CD1c-positive myeloid dendritic cell (primary cell): ENCODE results near the gene KRT76.
"Not testable (repeated sequence)": the region's sequence is repeated elsewhere in the genome, so short reads cannot be mapped to it uniquely, and the experiment has no call there.

ENCODE experiments used
- DNase-seq: peaks from one replicate; pipeline ENCODE4 v3.0.0-alpha.2; 2016; ENCODE audit errors: extremely low spot score

Gene KRT76

GRCh38 chr12:52797529-52797894, 20.4 kb upstream of the KRT76 start:
- DNase-seq = no peak

- no peak for DNase-seq
Measured at GRCh38 chr12:52796839-52797528, 19.8 kb upstream of the KRT76 start.

GRCh38 chr12:52796429-52796794, 19.3 kb upstream of the KRT76 start:
- no peak for DNase-seq

GRCh38 chr12:52795694-52796428, 18.7 kb upstream of the KRT76 start, which contains the start of gene KRT3:
Gene KRT3 (minus strand): TSS chr12:52796117. CDS start chr12:52796042, 75 bp downstream.
- no peak for DNase-seq

- not testable (repeated sequence) for DNase-seq
Measured at GRCh38 chr12:52795332-52795674, 18.2 kb upstream of the KRT76 start.

DNA sequence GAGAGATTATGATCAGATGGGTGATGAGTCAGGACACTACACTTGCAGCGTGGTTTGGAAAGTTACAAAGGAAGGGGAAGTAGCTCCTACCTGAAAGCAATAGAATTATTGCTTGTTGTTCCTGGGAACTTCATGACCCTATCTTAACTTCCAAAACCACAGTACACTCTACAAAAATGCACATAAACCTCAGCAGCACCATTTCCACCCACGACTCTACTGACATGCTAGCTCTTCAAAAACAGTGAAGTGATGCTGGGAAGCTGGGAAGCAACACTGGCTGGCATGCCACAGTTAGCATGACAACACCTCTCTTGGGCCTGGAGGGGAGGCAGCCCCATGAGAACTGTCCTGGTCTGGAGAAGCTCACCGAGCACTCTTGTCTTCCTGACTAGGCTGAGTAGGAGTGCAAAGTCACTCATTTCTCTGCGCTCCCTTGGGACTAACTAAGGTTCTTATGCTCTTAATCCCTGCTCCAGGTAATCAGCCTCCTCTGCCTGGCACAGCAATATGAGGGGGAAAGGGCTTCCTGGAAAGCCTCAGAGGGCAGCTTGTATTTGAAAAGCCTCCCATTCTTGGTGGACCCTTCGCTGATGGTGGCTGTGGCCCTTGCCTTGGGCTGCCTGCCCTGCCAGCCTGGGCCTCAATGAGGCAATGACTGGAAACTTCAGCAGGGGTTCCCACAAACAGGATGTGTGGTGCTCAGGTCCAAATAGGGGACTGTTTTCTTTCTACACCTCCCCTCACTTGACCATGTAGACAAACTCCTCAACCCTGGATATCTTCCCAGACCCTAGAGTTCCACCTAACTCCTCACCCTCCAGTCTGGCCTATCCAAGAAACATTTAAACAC, 17.6 kb upstream of the KRT76 start:
- DNase-seq = peak; percentile 35

GRCh38 chr12:52792185-52793029, 15.3 kb upstream of the KRT76 start:
- DNase-seq = no peak

GRCh38 chr12:52791271-52792184, 14.4 kb upstream of the KRT76 start:
- DNase-seq = no peak

- DNase-seq = no peak
Measured at GRCh38 chr12:52790427-52791270, 13.5 kb upstream of the KRT76 start.

DNA sequence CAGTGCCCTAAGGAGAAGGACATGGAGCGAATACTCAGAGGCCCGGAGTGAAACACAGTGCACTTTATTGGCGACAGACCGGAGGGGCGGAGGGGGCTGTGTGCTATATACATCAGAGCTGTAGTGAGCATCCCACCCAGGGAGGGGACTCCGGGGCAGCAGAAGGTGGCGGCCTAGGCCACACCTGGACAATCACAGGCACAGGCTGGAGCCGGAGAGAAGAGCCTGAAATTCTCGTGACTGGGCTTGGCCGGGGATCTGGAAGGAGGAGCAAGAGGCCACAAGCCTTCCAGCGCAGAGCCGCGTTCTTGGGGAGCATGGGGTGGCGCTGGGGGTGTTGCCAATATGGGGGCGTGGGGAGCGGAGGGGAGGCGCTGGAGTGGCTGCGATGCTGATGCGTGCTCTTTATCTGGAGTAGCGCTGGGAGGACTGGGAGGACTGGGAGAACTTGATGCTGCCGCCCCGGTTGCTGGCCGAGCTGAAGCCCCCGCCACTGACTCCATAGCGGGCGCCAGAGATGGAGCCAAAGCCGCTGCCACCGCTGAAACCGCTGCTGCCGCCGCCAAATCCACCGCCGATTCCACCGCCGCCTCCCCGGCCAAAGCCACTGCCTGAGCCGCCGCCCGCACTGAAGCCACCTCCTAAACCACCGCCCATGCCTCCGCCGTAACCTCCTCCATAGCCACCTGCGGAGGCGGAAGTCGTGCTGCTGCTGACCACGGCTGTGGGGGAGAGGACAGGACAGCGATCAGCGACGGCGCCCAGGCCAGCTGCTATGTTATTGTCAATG, 12.7 kb upstream of the KRT76 start:
- DNase-seq = no peak

DNA sequence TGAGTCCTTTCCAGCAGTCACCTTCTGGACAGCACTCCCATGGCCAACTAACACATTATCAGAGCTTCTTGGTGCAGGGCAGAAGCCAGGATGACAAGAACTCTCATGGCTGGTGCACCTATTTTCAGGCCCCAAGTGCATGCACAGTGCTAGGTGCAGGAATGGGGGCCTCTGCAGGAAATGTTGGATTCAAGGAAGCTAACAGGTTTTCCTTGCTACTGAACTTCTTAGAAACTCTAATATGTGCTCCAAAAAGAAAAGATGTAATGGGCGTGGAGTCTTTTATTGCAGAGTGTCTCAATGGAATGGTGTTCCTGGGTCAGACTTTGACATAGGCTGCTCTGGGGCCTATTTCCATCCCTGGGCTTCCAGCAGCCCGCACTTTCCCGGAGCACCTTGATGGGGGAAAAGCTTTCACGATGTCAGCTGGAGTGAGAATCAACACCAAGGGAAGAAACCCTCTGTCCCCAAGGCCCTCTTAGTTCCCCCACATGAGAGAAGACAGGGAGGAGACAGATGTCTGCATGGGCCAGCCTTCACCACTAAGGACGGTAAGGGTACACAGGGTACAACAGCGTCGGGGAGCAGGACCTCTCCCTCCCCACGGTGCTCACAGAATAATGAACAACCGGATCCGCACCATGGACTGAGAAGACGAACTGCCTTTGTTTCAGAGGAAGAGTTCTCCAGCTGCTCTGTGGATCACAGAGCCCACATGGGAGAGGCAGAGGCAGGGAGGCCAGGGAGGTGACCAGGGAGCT, 11.9 kb upstream of the KRT76 start:
- no peak for DNase-seq

DNA sequence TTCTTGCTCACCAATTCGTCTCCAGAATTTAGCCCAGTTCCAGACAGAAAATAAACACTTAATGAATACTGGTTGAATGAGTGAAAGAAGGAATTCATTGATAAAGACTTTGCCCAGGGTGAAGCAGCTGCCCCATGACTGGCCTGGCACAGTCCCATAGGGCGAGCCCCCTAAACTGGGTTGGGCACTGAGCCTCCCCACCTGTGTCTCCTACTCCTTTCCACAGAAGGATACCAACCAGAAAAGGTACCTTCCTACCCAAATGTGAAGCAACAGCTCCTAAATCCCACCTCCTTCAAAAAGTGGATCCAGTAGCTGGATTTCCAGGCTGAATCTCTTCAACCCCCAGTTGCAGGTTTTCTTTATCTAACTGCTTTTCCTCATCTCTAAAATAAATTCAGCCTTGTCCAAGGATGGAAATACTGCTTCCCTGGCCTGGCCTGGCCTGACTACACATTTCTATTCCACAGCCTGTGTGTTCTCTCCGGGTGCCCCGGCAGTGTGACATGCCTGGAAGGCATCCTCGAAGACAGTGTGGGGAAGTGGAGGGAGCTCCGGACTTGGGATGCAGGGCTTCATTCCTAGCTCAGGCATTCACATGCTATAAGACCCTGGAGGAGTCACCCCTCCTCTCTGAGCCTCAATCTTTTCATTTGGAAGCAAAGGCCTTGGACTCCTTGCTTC, 11.2 kb upstream of the KRT76 start:
- DNase-seq = no peak

- peak; percentile 18 for DNase-seq
Measured at GRCh38 chr12:52787324-52788191, 10.4 kb upstream of the KRT76 start.

DNA sequence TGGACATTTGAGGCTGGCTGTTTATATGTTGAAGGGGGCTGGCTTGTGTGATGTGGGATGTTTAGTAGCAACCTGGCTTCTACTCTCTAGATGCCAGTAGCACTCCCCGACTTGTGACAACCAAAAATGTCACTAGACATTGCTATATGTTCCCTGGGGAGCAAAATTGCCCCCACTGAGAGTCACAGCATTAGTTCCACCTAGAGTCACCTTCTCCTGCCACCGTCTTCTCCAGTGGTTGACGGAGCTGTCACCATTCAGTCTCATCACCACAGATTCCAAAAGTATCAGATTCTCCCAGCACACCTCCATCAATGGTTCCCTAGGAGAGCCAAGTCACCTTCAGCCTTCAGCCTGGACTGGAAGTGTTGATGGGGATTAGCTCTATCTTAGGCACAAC, 7.8 kb upstream of the KRT76 start:
- no peak for DNase-seq

GRCh38 chr12:52783563-52784316, 6.6 kb upstream of the KRT76 start:
- DNase-seq = no peak

DNA sequence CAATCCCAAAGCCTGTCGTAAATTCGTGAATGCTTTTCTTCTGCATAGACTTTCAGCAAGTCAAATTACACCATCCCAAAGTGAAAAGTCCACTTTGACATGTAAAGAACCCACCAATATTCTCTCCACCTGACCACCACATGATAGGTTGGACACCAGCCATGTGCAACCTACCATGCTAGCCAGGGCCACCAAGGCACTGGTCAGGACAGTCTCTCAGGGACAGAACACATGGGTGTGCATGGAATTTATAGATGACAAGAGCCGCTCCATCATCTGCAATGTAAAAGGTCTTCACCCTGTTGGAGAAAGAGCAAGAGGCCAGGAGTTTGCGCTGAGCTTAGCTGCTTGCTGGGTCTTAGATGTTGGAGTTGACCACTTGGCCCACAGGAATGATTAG, 5.4 kb upstream of the KRT76 start:
- DNase-seq = no peak
